ENCODE data around the gene VCY.
"Not testable (repeated sequence)": the region's sequence is repeated elsewhere in the genome, so short reads cannot be mapped to it uniquely, and the experiment has no call there.

VCY gene

DNA sequence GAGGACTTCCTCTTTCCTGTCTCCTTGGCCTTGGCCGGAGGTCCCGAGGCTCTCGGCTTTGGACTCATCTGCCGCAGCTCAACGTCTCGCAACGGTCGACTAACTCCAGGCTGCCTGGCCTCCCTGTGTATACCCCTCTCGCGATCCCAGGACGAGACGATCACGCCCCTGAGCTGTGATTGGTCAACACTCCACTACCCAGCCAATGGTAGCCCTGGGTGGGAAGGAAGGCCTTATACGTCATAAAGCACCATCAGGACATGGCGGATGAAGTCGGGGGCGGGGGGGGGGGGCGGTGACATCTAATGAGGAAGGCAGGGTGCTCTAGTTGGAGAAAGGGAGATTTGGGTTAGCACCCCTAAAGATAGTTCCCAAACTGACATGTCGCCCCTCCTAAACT is at the start of gene VCY:
Gene VCY (minus strand): TSS at position 101 of the 400 bp plus-strand sequence. CDS start 33 bp downstream, at position 68.
- DNase-seq, result not testable (repeated sequence)

DNA sequence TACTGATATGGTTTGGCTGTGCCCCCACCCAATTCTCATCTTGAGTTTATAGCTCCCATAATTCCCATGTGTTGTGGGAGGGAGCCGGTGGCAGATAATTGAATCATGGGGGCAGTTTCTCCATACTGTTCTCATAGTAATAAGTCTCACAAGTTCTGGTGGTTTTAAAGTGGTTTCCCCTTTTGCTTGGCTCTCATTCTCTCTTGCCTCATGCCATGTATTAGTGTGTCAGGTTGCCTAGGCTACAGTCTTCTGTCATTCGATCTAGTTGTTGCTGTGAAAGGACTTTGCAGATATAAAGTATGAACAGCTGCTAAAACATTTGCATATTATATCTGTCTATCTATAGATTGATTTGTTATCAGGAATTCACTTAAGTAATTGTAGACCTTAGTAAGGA is 44.1 kb upstream of the VCY start:
- not testable (repeated sequence) for DNase-seq

DNA sequence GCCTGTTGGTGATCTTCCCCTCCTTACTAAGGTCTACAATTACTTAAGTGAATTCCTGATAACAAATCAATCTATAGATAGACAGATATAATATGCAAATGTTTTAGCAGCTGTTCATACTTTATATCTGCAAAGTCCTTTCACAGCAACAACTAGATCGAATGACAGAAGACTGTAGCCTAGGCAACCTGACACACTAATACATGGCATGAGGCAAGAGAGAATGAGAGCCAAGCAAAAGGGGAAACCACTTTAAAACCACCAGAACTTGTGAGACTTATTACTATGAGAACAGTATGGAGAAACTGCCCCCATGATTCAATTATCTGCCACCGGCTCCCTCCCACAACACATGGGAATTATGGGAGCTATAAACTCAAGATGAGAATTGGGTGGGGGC is 25.6 kb upstream of the VCY start:
- DNase-seq, result not testable (repeated sequence)

- DNase-seq, result not testable (repeated sequence)
Measured at GRCh38 chrY:13942406-13942805, 43.9 kb downstream of the VCY start.
